Kidney epithelial cell (primary cell): ENCODE results near the gene NOP9. TPM values are rescaled to one million over a fixed set of nuclear protein-coding genes. Genes with fewer than 3 reads are reported as not detected.

ENCODE experiments used
- DNase-seq: peaks from one replicate; pipeline ENCODE4 v3.0.0-alpha.2; 2010; ENCODE audit warnings: low read depth
- H3K27me3 ChIP-seq: 2 replicates; pipeline ENCODE4 v1.6.0; 2011; ENCODE audit warnings: low read length; ENCODE audit not compliant: control insufficient read depth, insufficient read depth
- H3K36me3 ChIP-seq: 2 replicates; pipeline ENCODE4 v1.5.1; 2011; ENCODE audit warnings: low read length; ENCODE audit not compliant: control insufficient read depth, insufficient read depth
- H3K4me3 ChIP-seq: 2 replicates; pipeline ENCODE4 v1.5.1; 2011; ENCODE audit warnings: low read depth, mild to moderate bottlenecking, control low read depth, low read length
- total RNA-seq: library from RNA; depleted of rRNA; stranded (reverse); fragments of >200 nt; gene quantifications from 2 replicates; pipeline ENCODE4 v1.2.3, GENCODE V29; 2015
- TF ChIP-seq, protein P1 (sequence below): IDR thresholded peaks from 2 replicates; pipeline ENCODE4 v1.5.1; 2011; ENCODE audit warnings: mild to moderate bottlenecking, moderate library complexity, low read length, control low read depth, inconsistent platforms; ENCODE audit not compliant: insufficient read depth, poor library complexity, severe bottlenecking

Gene NOP9
- total RNA-seq, 1 donor from 2014 or later: 28.7 TPM

DNA sequence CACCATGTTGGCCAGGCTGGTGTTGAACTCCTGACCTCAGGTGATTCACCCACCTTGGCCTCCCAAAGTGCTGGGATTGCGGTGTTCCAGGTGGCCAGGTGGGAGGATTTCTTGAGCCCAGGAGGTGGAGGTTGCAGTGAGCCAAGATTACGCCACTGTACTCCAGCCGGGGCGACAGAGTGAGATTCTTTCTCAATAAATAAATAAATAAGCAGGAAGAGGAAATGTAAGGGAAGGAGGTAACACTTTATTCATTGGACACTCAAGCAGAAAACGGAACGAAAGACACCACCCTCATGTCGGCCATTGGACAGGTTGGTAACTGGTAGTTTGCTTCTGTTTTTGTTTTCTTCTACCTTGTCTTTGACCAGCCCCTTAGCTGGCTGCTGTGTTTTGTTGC is 55.4 kb downstream of the NOP9 start:
- TF ChIP-seq, protein P1, sequence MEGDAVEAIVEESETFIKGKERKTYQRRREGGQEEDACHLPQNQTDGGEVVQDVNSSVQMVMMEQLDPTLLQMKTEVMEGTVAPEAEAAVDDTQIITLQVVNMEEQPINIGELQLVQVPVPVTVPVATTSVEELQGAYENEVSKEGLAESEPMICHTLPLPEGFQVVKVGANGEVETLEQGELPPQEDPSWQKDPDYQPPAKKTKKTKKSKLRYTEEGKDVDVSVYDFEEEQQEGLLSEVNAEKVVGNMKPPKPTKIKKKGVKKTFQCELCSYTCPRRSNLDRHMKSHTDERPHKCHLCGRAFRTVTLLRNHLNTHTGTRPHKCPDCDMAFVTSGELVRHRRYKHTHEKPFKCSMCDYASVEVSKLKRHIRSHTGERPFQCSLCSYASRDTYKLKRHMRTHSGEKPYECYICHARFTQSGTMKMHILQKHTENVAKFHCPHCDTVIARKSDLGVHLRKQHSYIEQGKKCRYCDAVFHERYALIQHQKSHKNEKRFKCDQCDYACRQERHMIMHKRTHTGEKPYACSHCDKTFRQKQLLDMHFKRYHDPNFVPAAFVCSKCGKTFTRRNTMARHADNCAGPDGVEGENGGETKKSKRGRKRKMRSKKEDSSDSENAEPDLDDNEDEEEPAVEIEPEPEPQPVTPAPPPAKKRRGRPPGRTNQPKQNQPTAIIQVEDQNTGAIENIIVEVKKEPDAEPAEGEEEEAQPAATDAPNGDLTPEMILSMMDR: no peak
- DNase-seq: no peak
- Histone ChIP-seq H3K36me3 (no peaks in the 10 kb centered on the region), H3K4me3 (no peak overlapping the region), H3K27me3 (peaks cover 7% of the 10 kb centered on the region)

DNA sequence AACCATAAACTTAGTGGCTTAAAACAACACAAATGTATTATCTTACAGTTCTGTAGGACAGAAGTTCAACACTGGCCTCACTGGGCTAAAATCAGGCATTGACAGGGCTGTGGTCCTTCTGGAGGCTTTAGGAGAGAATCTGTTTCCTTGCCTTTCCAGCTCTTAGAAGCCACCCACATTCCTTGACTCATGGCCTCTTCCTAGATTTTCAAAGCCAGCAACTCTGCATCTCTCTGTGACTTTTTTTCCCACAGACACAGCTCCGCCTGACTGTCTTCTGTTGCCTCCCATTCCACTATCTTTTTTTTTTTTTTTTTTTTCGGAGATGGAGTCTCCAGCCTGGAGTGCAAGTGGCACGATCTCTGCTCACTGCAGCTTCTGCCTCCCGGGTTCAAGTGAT is 56.6 kb downstream of the NOP9 start:
- Histone ChIP-seq H3K27me3 (peaks cover 7% of the 10 kb centered on the region), H3K36me3 (no peaks in the 10 kb centered on the region), H3K4me3 (no peak overlapping the region)
- TF ChIP-seq, protein P1: no peak
- DNase-seq: no peak

Other genes starting within 250 kb of the NOP9 start
- gene CARMIL3, start 247.8 kb upstream of the NOP9 start, total RNA-seq: 1.5 and 2.3 TPM in 2 replicates
- not detected in 2 replicates for gene CPNE6, start 228.3 kb upstream of the NOP9 start, total RNA-seq
- 127 and 142 TPM in 2 replicates for gene PCK2, start 205.5 kb upstream of the NOP9 start, total RNA-seq
- 63.3 and 83.9 TPM in 2 replicates for gene DCAF11, start 185.1 kb upstream of the NOP9 start, total RNA-seq
- 3.6 and 4.8 TPM in 2 replicates for gene NRL, start 184.9 kb upstream of the NOP9 start, total RNA-seq
- not detected in 2 replicates for gene FITM1, start 169.2 kb upstream of the NOP9 start, total RNA-seq
- 216 and 234 TPM in 2 replicates for gene PSME1, start 163.7 kb upstream of the NOP9 start, total RNA-seq
- gene EMC9, start 158.3 kb upstream of the NOP9 start, total RNA-seq: 17.1 and 23.2 TPM in 2 replicates
- 110 and 115 TPM in 2 replicates for gene PSME2, start 153.2 kb upstream of the NOP9 start, total RNA-seq
- 70.7 and 77.0 TPM in 2 replicates for gene RNF31, start 152.4 kb upstream of the NOP9 start, total RNA-seq
- 66.5 and 71.3 TPM in 2 replicates for gene IRF9, start 138.6 kb upstream of the NOP9 start, total RNA-seq
- 69.2 and 77.8 TPM in 2 replicates for gene REC8, start 127.8 kb upstream of the NOP9 start, total RNA-seq
- 59.3 and 67.2 TPM in 2 replicates for gene IPO4, start 111.0 kb upstream of the NOP9 start, total RNA-seq
- 55.6 and 58.1 TPM in 2 replicates for gene TM9SF1, start 104.4 kb upstream of the NOP9 start, total RNA-seq
- not detected in 2 replicates for gene TSSK4, start 94.2 kb upstream of the NOP9 start, total RNA-seq
- gene CHMP4A, start 86.4 kb upstream of the NOP9 start, total RNA-seq: 92.8 and 112 TPM in 2 replicates
- 11.8 and 19.9 TPM in 2 replicates for gene MDP1, start 83.8 kb upstream of the NOP9 start, total RNA-seq
- gene NEDD8, start 67.5 kb upstream of the NOP9 start, total RNA-seq: 157 and 180 TPM in 2 replicates
- 54.7 and 56.6 TPM in 2 replicates for gene GMPR2, start 66.9 kb upstream of the NOP9 start, total RNA-seq
- 57.3 and 67.2 TPM in 2 replicates for gene TINF2, start 57.2 kb upstream of the NOP9 start, total RNA-seq
- gene TGM1, start 36.7 kb upstream of the NOP9 start, total RNA-seq: 3.1 and 12.3 TPM in 2 replicates
- 54.0 and 59.2 TPM in 2 replicates for gene RABGGTA, start 28.3 kb upstream of the NOP9 start, total RNA-seq
- gene DHRS1, start 70 bp upstream of the NOP9 start, total RNA-seq: 44.9 and 48.5 TPM in 2 replicates
- 1.1 and 3.8 TPM in 2 replicates for gene CIDEB, start 8.1 kb downstream of the NOP9 start, total RNA-seq
- gene LTB4R2, start 10.3 kb downstream of the NOP9 start, total RNA-seq: 1.5 and 8.0 TPM in 2 replicates
- 2.8 and 4.7 TPM in 2 replicates for gene LTB4R, start 11.7 kb downstream of the NOP9 start, total RNA-seq
- 4.0 and 9.0 TPM in 2 replicates for gene ADCY4, start 35.2 kb downstream of the NOP9 start, total RNA-seq
- 2.3 and 2.9 TPM in 2 replicates for gene RIPK3, start 40.1 kb downstream of the NOP9 start, total RNA-seq
- gene NFATC4, start 68.3 kb downstream of the NOP9 start, total RNA-seq: 8.0 and 14.0 TPM in 2 replicates
- 6.0 and 6.3 TPM in 2 replicates for gene NYNRIN, start 99.2 kb downstream of the NOP9 start, total RNA-seq
- 0.34 and 0.88 TPM in 2 replicates for gene CBLN3, start 129.8 kb downstream of the NOP9 start, total RNA-seq
- 44.0 and 47.8 TPM in 2 replicates for gene KHNYN, start 130.1 kb downstream of the NOP9 start, total RNA-seq
- 29.7 and 44.8 TPM in 2 replicates for gene SDR39U1, start 142.9 kb downstream of the NOP9 start, total RNA-seq
- not detected in 2 replicates for gene CMA1, start 208.4 kb downstream of the NOP9 start, total RNA-seq